ENCODE measurements around the gene NET1.

The NET1 gene

DNA sequence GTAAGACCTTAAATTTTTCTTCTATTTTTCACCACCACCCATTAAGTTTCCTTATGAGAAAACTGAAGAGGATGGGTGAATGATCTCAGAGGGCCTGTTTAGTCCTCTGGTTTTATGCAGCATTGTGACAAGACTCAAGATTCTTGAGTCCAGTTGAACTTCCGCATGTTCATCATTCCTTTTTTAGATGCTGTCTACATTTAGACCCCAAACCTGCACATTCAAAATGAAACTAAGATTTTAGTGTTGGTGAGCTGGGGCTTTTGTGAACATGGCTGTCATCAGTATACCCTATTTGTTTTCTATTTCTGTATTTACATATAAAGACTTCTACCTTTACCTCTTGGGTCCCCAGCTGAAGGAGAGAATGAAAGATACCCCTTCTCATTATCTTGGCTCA, 31.1 kb downstream of the NET1 start:
- Histone ChIP-seq H3K4me3 (ENCODE audit: insufficient read length, low read depth) (no peak overlapping the region), H3K9me3 (ENCODE audit: insufficient read depth, low read length) (no peaks in the 10 kb centered on the region), H3K27me3 (ENCODE audit: insufficient read depth, insufficient read length) (no peaks in the 10 kb centered on the region), H3K4me1 (ENCODE audit: insufficient read depth, insufficient read length) (no peaks in the 10 kb centered on the region), H3K9ac (ENCODE audit: insufficient read length, low read depth) (no peak overlapping the region), H3K36me3 (ENCODE audit: insufficient read depth, insufficient read length, low read length) (peaks cover 8% of the 10 kb centered on the region)
- no peak for DNase-seq (ENCODE audit: low read depth, low spot score)
- TF ChIP-seq SUZ12 (IDR thresholded peaks at IDR 0.05; ENCODE audit: extremely low read depth, insufficient read depth, insufficient read length) (no peak), YY1 (IDR thresholded peaks at IDR 0.05; ENCODE audit: insufficient read depth, insufficient read length) (no peak), ZNF274 (IDR thresholded peaks at IDR 0.05; ENCODE audit: low read depth, low read length) (no peak)

DNA sequence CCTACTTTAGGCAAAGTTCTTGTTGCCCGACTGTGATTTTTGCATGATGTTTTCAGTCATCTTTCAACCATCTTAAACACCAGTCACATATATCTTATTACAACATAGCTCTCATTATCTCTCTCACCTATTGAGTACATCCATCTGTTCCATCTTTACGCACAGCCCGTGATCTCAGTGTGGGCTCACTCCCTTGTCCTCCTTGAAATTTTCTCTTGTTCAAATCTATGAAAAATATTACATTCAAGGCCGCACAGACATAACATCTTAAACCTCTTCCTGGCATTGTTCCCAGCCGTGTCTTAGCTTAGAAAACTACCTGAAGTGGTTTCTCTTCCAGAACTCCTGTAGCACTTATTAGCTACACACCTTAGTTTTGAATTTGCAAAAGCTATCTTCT, 32.6 kb downstream of the NET1 start:
- DNase-seq (ENCODE audit: low read depth, low spot score) = no peak
- H3K27me3 ChIP-seq (ENCODE audit: insufficient read depth, insufficient read length) = no peaks in the 10 kb centered on the region
- no peaks in the 10 kb centered on the region for H3K4me1 ChIP-seq (ENCODE audit: insufficient read depth, insufficient read length)
- peaks cover 17% of the 10 kb centered on the region for H3K36me3 ChIP-seq (ENCODE audit: insufficient read depth, insufficient read length, low read length)
- no peak overlapping the region for H3K9ac ChIP-seq (ENCODE audit: insufficient read length, low read depth)
- no peak overlapping the region for H3K4me3 ChIP-seq (ENCODE audit: insufficient read length, low read depth)
- H3K9me3 ChIP-seq (ENCODE audit: insufficient read depth, low read length) = no peaks in the 10 kb centered on the region
- TF ChIP-seq ZNF274 (IDR thresholded peaks at IDR 0.05; ENCODE audit: low read depth, low read length) (no peak), YY1 (IDR thresholded peaks at IDR 0.05; ENCODE audit: insufficient read depth, insufficient read length) (no peak), SUZ12 (IDR thresholded peaks at IDR 0.05; ENCODE audit: extremely low read depth, insufficient read depth, insufficient read length) (no peak)

DNA sequence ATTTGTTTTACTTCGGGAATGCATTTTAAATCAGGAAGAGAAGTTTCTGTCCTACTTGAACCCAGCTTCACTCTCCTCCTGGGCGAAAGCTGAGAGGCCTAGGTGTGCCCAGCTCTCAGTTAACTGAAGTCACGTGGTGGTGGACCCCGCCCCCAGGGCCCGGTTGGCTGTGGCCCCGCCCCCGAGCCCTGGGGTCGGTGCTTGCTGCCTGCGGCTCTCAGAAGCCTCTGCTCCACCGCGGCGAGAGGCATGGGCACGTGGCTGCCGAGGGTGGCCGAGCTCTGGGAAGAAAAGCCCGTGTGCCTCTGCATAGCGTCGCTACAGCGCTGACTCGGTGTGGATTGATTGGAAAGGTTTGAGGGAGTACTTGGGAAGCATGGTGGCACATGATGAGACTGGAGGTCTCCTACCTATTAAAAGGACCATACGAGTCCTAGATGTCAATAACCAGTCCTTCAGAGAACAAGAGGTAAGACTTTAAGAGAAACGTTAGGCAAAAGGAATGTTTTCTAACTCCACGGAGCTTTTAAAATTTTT, 34.1 kb downstream of the NET1 start:
- peak overlapping the region; percentile 78 for H3K9ac ChIP-seq (ENCODE audit: insufficient read length, low read depth)
- no peak for TF ChIP-seq YY1 (IDR thresholded peaks at IDR 0.05; ENCODE audit: insufficient read depth, insufficient read length)
- no peak for TF ChIP-seq ZNF274 (IDR thresholded peaks at IDR 0.05; ENCODE audit: low read depth, low read length)
- no peak for TF ChIP-seq SUZ12 (IDR thresholded peaks at IDR 0.05; ENCODE audit: extremely low read depth, insufficient read depth, insufficient read length)
- no peaks in the 10 kb centered on the region for H3K9me3 ChIP-seq (ENCODE audit: insufficient read depth, low read length)
- no peaks in the 10 kb centered on the region for H3K4me1 ChIP-seq (ENCODE audit: insufficient read depth, insufficient read length)
- no peaks in the 10 kb centered on the region for H3K27me3 ChIP-seq (ENCODE audit: insufficient read depth, insufficient read length)
- H3K36me3 ChIP-seq (ENCODE audit: insufficient read depth, insufficient read length, low read length) = peaks cover 22% of the 10 kb centered on the region
- DNase-seq (ENCODE audit: low read depth, low spot score) = peak; percentile 80
- peak overlapping the region; percentile 61 for H3K4me3 ChIP-seq (ENCODE audit: insufficient read length, low read depth)

DNA sequence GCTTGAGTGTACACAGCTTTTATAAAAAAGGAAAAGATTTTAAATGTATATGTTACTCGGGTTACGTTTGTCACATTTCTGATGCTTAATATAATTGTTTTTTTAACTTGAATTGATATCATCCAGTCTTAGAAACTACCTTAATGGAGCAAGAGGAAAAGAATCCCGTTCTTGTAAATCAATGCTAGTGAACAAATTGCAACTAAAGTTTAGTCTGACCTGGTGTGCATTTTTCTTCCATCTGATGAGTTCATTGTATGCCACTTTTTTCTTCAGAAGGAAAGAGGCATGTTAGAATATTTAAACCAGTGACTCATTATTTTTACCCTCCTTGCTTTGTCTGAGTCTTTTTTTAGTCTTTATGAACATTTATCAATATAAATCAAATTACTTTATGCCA, 34.7 kb downstream of the NET1 start:
- peak overlapping the region; percentile 61 for H3K4me3 ChIP-seq (ENCODE audit: insufficient read length, low read depth)
- H3K36me3 ChIP-seq (ENCODE audit: insufficient read depth, insufficient read length, low read length) = peaks cover 28% of the 10 kb centered on the region
- H3K9me3 ChIP-seq (ENCODE audit: insufficient read depth, low read length) = no peaks in the 10 kb centered on the region
- H3K27me3 ChIP-seq (ENCODE audit: insufficient read depth, insufficient read length) = no peaks in the 10 kb centered on the region
- TF ChIP-seq ZNF274 (IDR thresholded peaks at IDR 0.05; ENCODE audit: low read depth, low read length) = no peak
- TF ChIP-seq YY1 (IDR thresholded peaks at IDR 0.05; ENCODE audit: insufficient read depth, insufficient read length) = no peak
- TF ChIP-seq SUZ12 (IDR thresholded peaks at IDR 0.05; ENCODE audit: extremely low read depth, insufficient read depth, insufficient read length) = no peak
- H3K4me1 ChIP-seq (ENCODE audit: insufficient read depth, insufficient read length) = no peaks in the 10 kb centered on the region
- no peak for DNase-seq (ENCODE audit: low read depth, low spot score)
- peak overlapping the region; percentile 78 for H3K9ac ChIP-seq (ENCODE audit: insufficient read length, low read depth)

DNA sequence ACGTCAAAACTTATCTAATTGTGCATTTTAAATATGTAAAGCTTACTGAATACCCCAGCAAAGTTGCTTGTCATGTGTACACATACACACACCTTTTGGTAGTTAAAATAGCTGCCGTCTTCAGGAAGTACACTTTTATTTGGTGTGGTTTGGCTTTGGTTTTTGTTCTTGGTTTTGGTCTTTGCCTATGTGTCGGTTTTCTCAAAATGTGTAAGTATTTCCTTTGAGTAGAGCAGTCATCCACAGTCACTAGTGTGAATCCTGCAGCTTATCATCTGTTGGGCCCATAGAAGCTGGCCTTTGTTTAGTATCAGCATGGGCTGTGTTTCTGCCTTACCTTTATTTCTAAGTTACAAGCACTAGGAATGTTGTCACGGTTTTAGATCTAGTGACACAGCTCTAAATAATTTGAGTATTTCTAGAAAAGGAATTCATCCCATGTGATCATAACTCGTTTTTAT, 35.3 kb downstream of the NET1 start:
- Histone ChIP-seq H3K4me1 (ENCODE audit: insufficient read depth, insufficient read length) (no peaks in the 10 kb centered on the region), H3K9me3 (ENCODE audit: insufficient read depth, low read length) (no peaks in the 10 kb centered on the region), H3K27me3 (ENCODE audit: insufficient read depth, insufficient read length) (no peaks in the 10 kb centered on the region), H3K4me3 (ENCODE audit: insufficient read length, low read depth) (peak overlapping the region; percentile 61), H3K9ac (ENCODE audit: insufficient read length, low read depth) (peak overlapping the region; percentile 22), H3K36me3 (ENCODE audit: insufficient read depth, insufficient read length, low read length) (peaks cover 34% of the 10 kb centered on the region)
- DNase-seq (ENCODE audit: low read depth, low spot score) = no peak
- TF ChIP-seq YY1 (IDR thresholded peaks at IDR 0.05; ENCODE audit: insufficient read depth, insufficient read length) = no peak
- no peak for TF ChIP-seq ZNF274 (IDR thresholded peaks at IDR 0.05; ENCODE audit: low read depth, low read length)
- TF ChIP-seq SUZ12 (IDR thresholded peaks at IDR 0.05; ENCODE audit: extremely low read depth, insufficient read depth, insufficient read length) = no peak

DNA sequence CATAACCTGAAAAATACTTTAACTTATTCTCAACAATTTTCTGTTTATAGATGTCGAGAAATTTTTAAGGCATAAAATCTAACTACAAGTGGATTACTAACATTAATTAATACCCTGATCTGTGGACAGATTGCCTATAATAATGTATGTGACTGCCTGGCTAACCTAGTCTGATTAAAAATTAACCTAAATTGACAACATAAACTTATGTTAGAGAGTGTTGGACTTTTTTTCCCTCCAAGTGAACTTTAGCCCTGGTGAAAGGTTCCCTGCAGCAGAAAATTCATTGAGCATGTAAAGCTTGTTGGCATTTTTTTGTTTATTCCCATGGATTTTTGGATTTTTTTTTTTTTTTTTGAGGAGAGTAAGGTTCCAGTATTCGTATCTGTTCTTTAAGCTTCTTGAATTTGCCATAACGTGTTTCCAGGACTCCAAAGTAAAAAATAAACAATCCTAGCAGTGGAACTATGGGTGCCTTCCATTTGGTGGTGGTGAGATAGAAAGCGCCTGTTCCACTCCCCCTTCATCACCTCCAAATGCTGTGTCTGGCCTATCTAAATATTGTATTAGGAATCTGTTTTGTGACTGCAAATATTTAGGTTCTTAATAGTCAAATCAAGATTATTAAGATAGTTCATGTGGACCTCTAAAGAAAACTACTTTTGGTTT, 36.1 kb downstream of the NET1 start:
- peak overlapping the region; percentile 42 for H3K9ac ChIP-seq (ENCODE audit: insufficient read length, low read depth)
- no peaks in the 10 kb centered on the region for H3K27me3 ChIP-seq (ENCODE audit: insufficient read depth, insufficient read length)
- H3K9me3 ChIP-seq (ENCODE audit: insufficient read depth, low read length) = no peaks in the 10 kb centered on the region
- DNase-seq (ENCODE audit: low read depth, low spot score) = no peak
- TF ChIP-seq ZNF274 (IDR thresholded peaks at IDR 0.05; ENCODE audit: low read depth, low read length) = no peak
- peaks cover 42% of the 10 kb centered on the region for H3K36me3 ChIP-seq (ENCODE audit: insufficient read depth, insufficient read length, low read length)
- H3K4me3 ChIP-seq (ENCODE audit: insufficient read length, low read depth) = peak overlapping the region; percentile 8
- no peaks in the 10 kb centered on the region for H3K4me1 ChIP-seq (ENCODE audit: insufficient read depth, insufficient read length)

DNA sequence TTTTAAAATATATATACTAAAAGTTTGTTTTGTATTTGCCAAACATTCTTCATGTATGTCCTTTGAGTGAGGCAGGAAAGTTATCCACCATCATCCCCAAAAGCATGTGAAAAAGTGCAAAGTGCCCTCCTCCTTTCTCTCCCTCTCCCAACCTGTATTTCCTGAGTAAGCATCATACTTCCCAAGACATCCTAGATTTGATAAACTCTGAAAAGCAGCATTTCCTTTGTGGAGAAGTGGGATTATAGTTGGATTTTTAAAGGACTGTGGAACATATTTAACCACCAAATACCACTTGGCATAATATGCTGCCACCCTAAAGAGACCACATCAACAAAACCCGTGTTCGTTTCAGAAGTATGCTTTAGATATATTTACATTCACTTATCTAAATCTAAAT, 36.9 kb downstream of the NET1 start:
- TF ChIP-seq YY1 (IDR thresholded peaks at IDR 0.05; ENCODE audit: insufficient read depth, insufficient read length) = no peak
- no peak for TF ChIP-seq SUZ12 (IDR thresholded peaks at IDR 0.05; ENCODE audit: extremely low read depth, insufficient read depth, insufficient read length)
- no peak for TF ChIP-seq ZNF274 (IDR thresholded peaks at IDR 0.05; ENCODE audit: low read depth, low read length)
- H3K4me3 ChIP-seq (ENCODE audit: insufficient read length, low read depth) = no peak overlapping the region
- no peak for DNase-seq (ENCODE audit: low read depth, low spot score)

More for the DNA sequence above, 36.9 kb downstream of the NET1 start:
- Histone ChIP-seq H3K27me3 (ENCODE audit: insufficient read depth, insufficient read length) (no peaks in the 10 kb centered on the region), H3K36me3 (ENCODE audit: insufficient read depth, insufficient read length, low read length) (peaks cover 42% of the 10 kb centered on the region), H3K4me1 (ENCODE audit: insufficient read depth, insufficient read length) (no peaks in the 10 kb centered on the region), H3K9me3 (ENCODE audit: insufficient read depth, low read length) (no peaks in the 10 kb centered on the region), H3K9ac (ENCODE audit: insufficient read length, low read depth) (no peak overlapping the region)

Measured in NT2/D1 (cell line).